Measurements from ENCODE around the gene LPIN3.

The LPIN3 gene

GRCh38 chr20:41393705-41394066 lies 53.1 kb downstream of the LPIN3 start:
- Mint-ChIP-seq H3K9me3 (peaks cover 1% of the 10 kb centered on the region), H3K4me3 (no peak overlapping the region), H3K27me3 (no peaks in the 10 kb centered on the region), H3K36me3 (peaks cover 1% of the 10 kb centered on the region), H3K27ac (no peak overlapping the region), H3K4me1 (no peaks in the 10 kb centered on the region)
- ATAC-seq (ENCODE audit: low read depth) (no peak), DNase-seq (ENCODE audit: low spot score in 2 of 2) (no peak)

GRCh38 chr20:41394081-41394480 lies 53.5 kb downstream of the LPIN3 start:
- Mint-ChIP-seq H3K4me3 (no peak overlapping the region), H3K27ac (no peak overlapping the region)
- no peak for ATAC-seq (ENCODE audit: low read depth)

GRCh38 chr20:41394931-41395666 lies 54.5 kb downstream of the LPIN3 start:
- Mint-ChIP-seq H3K9me3 (peaks cover 1% of the 10 kb centered on the region), H3K27ac (no peak overlapping the region), H3K4me3 (no peak overlapping the region), H3K4me1 (no peaks in the 10 kb centered on the region), H3K36me3 (peaks cover 1% of the 10 kb centered on the region), H3K27me3 (no peaks in the 10 kb centered on the region)
- DNase-seq (ENCODE audit: low spot score in 2 of 2) = no peak
- ATAC-seq (ENCODE audit: low read depth) = no peak

More at GRCh38 chr20:41394081-41394480, 53.5 kb downstream of the LPIN3 start:
- DNase-seq (ENCODE audit: low spot score in 2 of 2) = no peak
- no peaks in the 10 kb centered on the region for H3K27me3 Mint-ChIP-seq
- peaks cover 1% of the 10 kb centered on the region for H3K36me3 Mint-ChIP-seq
- H3K9me3 Mint-ChIP-seq = peaks cover 1% of the 10 kb centered on the region
- no peaks in the 10 kb centered on the region for H3K4me1 Mint-ChIP-seq

- ATAC-seq (ENCODE audit: low read depth) (no peak), DNase-seq (ENCODE audit: low spot score in 2 of 2) (no peak)
- Mint-ChIP-seq H3K36me3 (peaks cover 1% of the 10 kb centered on the region), H3K27me3 (no peaks in the 10 kb centered on the region), H3K4me3 (no peak overlapping the region), H3K27ac (no peak overlapping the region), H3K4me1 (no peaks in the 10 kb centered on the region), H3K9me3 (peaks cover 1% of the 10 kb centered on the region)
Measured at GRCh38 chr20:41395667-41396664, 55.3 kb downstream of the LPIN3 start.

- Mint-ChIP-seq H3K36me3 (peaks cover 3% of the 10 kb centered on the region), H3K27me3 (no peaks in the 10 kb centered on the region), H3K27ac (no peak overlapping the region), H3K9me3 (no peaks in the 10 kb centered on the region), H3K4me1 (no peaks in the 10 kb centered on the region), H3K4me3 (no peak overlapping the region)
- DNase-seq (ENCODE audit: low spot score in 2 of 2) (no peak), ATAC-seq (ENCODE audit: low read depth) (no peak)
Measured at GRCh38 chr20:41398408-41398807, 57.8 kb downstream of the LPIN3 start.

- DNase-seq (ENCODE audit: low spot score in 2 of 2) (no peak), ATAC-seq (ENCODE audit: low read depth) (no peak)
- Mint-ChIP-seq H3K36me3 (peaks cover 22% of the 10 kb centered on the region), H3K27me3 (no peaks in the 10 kb centered on the region), H3K9me3 (no peaks in the 10 kb centered on the region), H3K27ac (peak overlapping the region; percentile 68), H3K4me3 (no peak overlapping the region), H3K4me1 (no peaks in the 10 kb centered on the region)
Measured at GRCh38 chr20:41403604-41404003, 63.0 kb downstream of the LPIN3 start.

GRCh38 chr20:41405436-41405835 lies 64.8 kb downstream of the LPIN3 start:
- Mint-ChIP-seq H3K27me3 (no peaks in the 10 kb centered on the region), H3K27ac (no peak overlapping the region), H3K9me3 (no peaks in the 10 kb centered on the region), H3K4me3 (no peak overlapping the region), H3K4me1 (no peaks in the 10 kb centered on the region), H3K36me3 (peaks cover 35% of the 10 kb centered on the region)
- ATAC-seq (ENCODE audit: low read depth) (no peak), DNase-seq (ENCODE audit: low spot score in 2 of 2) (no peak)

GRCh38 chr20:41406353-41406752 lies 65.7 kb downstream of the LPIN3 start:
- H3K9me3 Mint-ChIP-seq = no peaks in the 10 kb centered on the region
- peaks cover 39% of the 10 kb centered on the region for H3K36me3 Mint-ChIP-seq
- no peaks in the 10 kb centered on the region for H3K27me3 Mint-ChIP-seq
- no peak overlapping the region for H3K27ac Mint-ChIP-seq
- DNase-seq (ENCODE audit: low spot score in 2 of 2) (no peak), ATAC-seq (ENCODE audit: low read depth) (no peak)
- H3K4me1 Mint-ChIP-seq = no peaks in the 10 kb centered on the region
- H3K4me3 Mint-ChIP-seq = no peak overlapping the region

- H3K36me3 Mint-ChIP-seq = peaks cover 41% of the 10 kb centered on the region
- H3K27ac Mint-ChIP-seq = no peak overlapping the region
- DNase-seq (ENCODE audit: low spot score in 2 of 2) (no peak), ATAC-seq (ENCODE audit: low read depth) (no peak)
- no peaks in the 10 kb centered on the region for H3K9me3 Mint-ChIP-seq
- no peaks in the 10 kb centered on the region for H3K27me3 Mint-ChIP-seq
- no peaks in the 10 kb centered on the region for H3K4me1 Mint-ChIP-seq
- no peak overlapping the region for H3K4me3 Mint-ChIP-seq
Measured at GRCh38 chr20:41406896-41407444, 66.3 kb downstream of the LPIN3 start.

GRCh38 chr20:41407607-41408006 lies 67.0 kb downstream of the LPIN3 start:
- peaks cover 45% of the 10 kb centered on the region for H3K36me3 Mint-ChIP-seq
- no peaks in the 10 kb centered on the region for H3K27me3 Mint-ChIP-seq
- no peaks in the 10 kb centered on the region for H3K9me3 Mint-ChIP-seq
- DNase-seq (ENCODE audit: low spot score in 2 of 2) (no peak), ATAC-seq (ENCODE audit: low read depth) (no peak)
- no peaks in the 10 kb centered on the region for H3K4me1 Mint-ChIP-seq
- no peak overlapping the region for H3K4me3 Mint-ChIP-seq
- no peak overlapping the region for H3K27ac Mint-ChIP-seq

- no peak for ATAC-seq (ENCODE audit: low read depth)
- Mint-ChIP-seq H3K27me3 (no peaks in the 10 kb centered on the region), H3K36me3 (peaks cover 43% of the 10 kb centered on the region), H3K27ac (no peak overlapping the region), H3K4me1 (no peaks in the 10 kb centered on the region), H3K4me3 (no peak overlapping the region), H3K9me3 (no peaks in the 10 kb centered on the region)
- DNase-seq (ENCODE audit: low spot score in 2 of 2) = no peak
Measured at GRCh38 chr20:41408156-41408794, 67.7 kb downstream of the LPIN3 start.

GRCh38 chr20:41408986-41409385 lies 68.4 kb downstream of the LPIN3 start:
- H3K4me3 Mint-ChIP-seq = no peak overlapping the region
- ATAC-seq (ENCODE audit: low read depth) = no peak
- H3K36me3 Mint-ChIP-seq = peaks cover 47% of the 10 kb centered on the region
- H3K4me1 Mint-ChIP-seq = no peaks in the 10 kb centered on the region
- H3K27me3 Mint-ChIP-seq = no peaks in the 10 kb centered on the region
- H3K27ac Mint-ChIP-seq = no peak overlapping the region
- no peak for DNase-seq (ENCODE audit: low spot score in 2 of 2)
- H3K9me3 Mint-ChIP-seq = no peaks in the 10 kb centered on the region
